Ascending aorta (tissue), 2 donors: ENCODE data around the gene ALPL. TPM values are rescaled to one million over a fixed set of nuclear protein-coding genes. Genes with fewer than 3 reads are reported as not detected.

Source experiments
- DNase-seq, 2 donors: peaks; one replicate each; pipeline ENCODE4 v3.0.0-alpha.2; 2019; ENCODE audit warnings: low spot score in 2 of 2
- H3K27ac ChIP-seq, 2 donors: fragments of 200-600 bp; sonication (generic); one replicate each; pipeline ENCODE4 v1.5.1; 2016 to 2017; ENCODE audit warnings: mild to moderate bottlenecking in 1 of 2
- H3K27me3 ChIP-seq: fragments of 200-600 bp; sonication (generic); one replicate; pipeline ENCODE4 v1.5.1; 2017
- H3K36me3 ChIP-seq, 2 donors: fragments of 200-600 bp; sonication (generic); one replicate each; pipeline ENCODE4 v1.5.1; 2016
- H3K4me1 ChIP-seq, 2 donors: fragments of 200-600 bp; sonication (generic); one replicate each; pipeline ENCODE4 v1.5.1; 2016 to 2017; ENCODE audit warnings: mild to moderate bottlenecking in 1 of 2
- H3K4me3 ChIP-seq, 2 donors: fragments of 200-600 bp; sonication (generic); one replicate each; pipeline ENCODE4 v1.5.1; 2016 to 2017; ENCODE audit warnings: mild to moderate bottlenecking in 1 of 2
- H3K9me3 ChIP-seq, 2 donors: fragments of 200-600 bp; sonication (generic); one replicate each; pipeline ENCODE4 v1.5.1; 2016
- CTCF ChIP-seq, 3 experiments: fragments of 200-600 bp in 2 of 3; fragments of 450-650 bp in 1 of 3; sonication (generic) in 2 of 3; IDR thresholded peaks; one replicate each; pipeline ENCODE4 v1.5.1; 2016 to 2019; ENCODE audit warnings: antibody characterized with exemption in 3 of 3, mild to moderate bottlenecking in 1 of 3, moderate library complexity in 1 of 3
- intact Hi-C: fragments of 100-400 bp; cut with DNase I; formaldehyde crosslinking; loops from one replicate; pipeline ENCODE4 v1.15.1; 2023
- total RNA-seq: library from RNA; depleted of rRNA; stranded (reverse); fragments of >200 nt; gene quantifications from one replicate; pipeline ENCODE4 v1.1.0, GENCODE V29; 2016

Gene ALPL
- total RNA-seq, 1 donor from 2014 or later, result 35.3 TPM

GRCh38 chr1:21586222-21586621 lies 77.0 kb downstream of the ALPL start:
- no peaks in the 10 kb centered on the region for H3K9me3 ChIP-seq
- intact Hi-C loops, result no loop called here
- no peaks in the 10 kb centered on the region for H3K27me3 ChIP-seq
- no peak overlapping the region for H3K4me3 ChIP-seq
- no peak overlapping the region for H3K27ac ChIP-seq
- no peak for DNase-seq
- H3K4me1 ChIP-seq, result no peaks in the 10 kb centered on the region
- TF ChIP-seq CTCF (IDR thresholded peaks at IDR 0.05), result no peak
- no peaks in the 10 kb centered on the region for H3K36me3 ChIP-seq

- peak in 1 of 2 donors; percentile 72 for DNase-seq
Measured at GRCh38 chr1:21586846-21587601, 77.8 kb downstream of the ALPL start.

GRCh38 chr1:21587602-21587953 lies 78.4 kb downstream of the ALPL start:
- Histone ChIP-seq H3K9me3 (no peaks in the 10 kb centered on the region), H3K27ac (no peak overlapping the region), H3K4me1 (no peaks in the 10 kb centered on the region), H3K4me3 (no peak overlapping the region), H3K36me3 (no peaks in the 10 kb centered on the region), H3K27me3 (no peaks in the 10 kb centered on the region)
- no peak for TF ChIP-seq CTCF (IDR thresholded peaks at IDR 0.05)
- no peak for DNase-seq
- intact Hi-C loops, result no loop called here

More at GRCh38 chr1:21586846-21587601, 77.8 kb downstream of the ALPL start:
- Histone ChIP-seq H3K36me3 (no peaks in the 10 kb centered on the region), H3K27me3 (no peaks in the 10 kb centered on the region), H3K4me3 (no peak overlapping the region), H3K4me1 (no peaks in the 10 kb centered on the region), H3K9me3 (no peaks in the 10 kb centered on the region), H3K27ac (no peak overlapping the region)
- intact Hi-C loops, result no loop called here
- TF ChIP-seq CTCF (IDR thresholded peaks at IDR 0.05), result no peak

- H3K36me3 ChIP-seq, result no peaks in the 10 kb centered on the region
- TF ChIP-seq CTCF (IDR thresholded peaks at IDR 0.05), result no peak
- intact Hi-C loops, result no loop called here
Measured at GRCh38 chr1:21589618-21590017, 80.4 kb downstream of the ALPL start.

GRCh38 chr1:21590126-21590880 lies 81.1 kb downstream of the ALPL start:
- H3K9me3 ChIP-seq, result no peaks in the 10 kb centered on the region
- intact Hi-C loops, result no loop called here
- no peak overlapping the region for H3K4me3 ChIP-seq
- H3K4me1 ChIP-seq, result no peaks in the 10 kb centered on the region
- H3K27ac ChIP-seq, result no peak overlapping the region
- no peaks in the 10 kb centered on the region for H3K27me3 ChIP-seq
- no peak for TF ChIP-seq CTCF (IDR thresholded peaks at IDR 0.05)
- H3K36me3 ChIP-seq, result no peaks in the 10 kb centered on the region
- DNase-seq, result no peak

More at GRCh38 chr1:21589618-21590017, 80.4 kb downstream of the ALPL start:
- no peak overlapping the region for H3K4me3 ChIP-seq
- no peaks in the 10 kb centered on the region for H3K4me1 ChIP-seq
- no peak overlapping the region for H3K27ac ChIP-seq
- H3K9me3 ChIP-seq, result no peaks in the 10 kb centered on the region
- no peaks in the 10 kb centered on the region for H3K27me3 ChIP-seq
- no peak for DNase-seq
